NCI-H82 treated with DMSO at 0.1 percent for 48 hours (cell line): Measurements from ENCODE around the gene USH1G.
"Not testable (repeated sequence)": the region's sequence is repeated elsewhere in the genome, so short reads cannot be mapped to it uniquely, and the experiment has no call there.

Experiments
- DNase-seq: peaks from one replicate; lab custom pipeline; 2025; ENCODE audit not compliant: unreplicated experiment; lab: John Stamatoyannopoulos, UW

Gene USH1G

DNA sequence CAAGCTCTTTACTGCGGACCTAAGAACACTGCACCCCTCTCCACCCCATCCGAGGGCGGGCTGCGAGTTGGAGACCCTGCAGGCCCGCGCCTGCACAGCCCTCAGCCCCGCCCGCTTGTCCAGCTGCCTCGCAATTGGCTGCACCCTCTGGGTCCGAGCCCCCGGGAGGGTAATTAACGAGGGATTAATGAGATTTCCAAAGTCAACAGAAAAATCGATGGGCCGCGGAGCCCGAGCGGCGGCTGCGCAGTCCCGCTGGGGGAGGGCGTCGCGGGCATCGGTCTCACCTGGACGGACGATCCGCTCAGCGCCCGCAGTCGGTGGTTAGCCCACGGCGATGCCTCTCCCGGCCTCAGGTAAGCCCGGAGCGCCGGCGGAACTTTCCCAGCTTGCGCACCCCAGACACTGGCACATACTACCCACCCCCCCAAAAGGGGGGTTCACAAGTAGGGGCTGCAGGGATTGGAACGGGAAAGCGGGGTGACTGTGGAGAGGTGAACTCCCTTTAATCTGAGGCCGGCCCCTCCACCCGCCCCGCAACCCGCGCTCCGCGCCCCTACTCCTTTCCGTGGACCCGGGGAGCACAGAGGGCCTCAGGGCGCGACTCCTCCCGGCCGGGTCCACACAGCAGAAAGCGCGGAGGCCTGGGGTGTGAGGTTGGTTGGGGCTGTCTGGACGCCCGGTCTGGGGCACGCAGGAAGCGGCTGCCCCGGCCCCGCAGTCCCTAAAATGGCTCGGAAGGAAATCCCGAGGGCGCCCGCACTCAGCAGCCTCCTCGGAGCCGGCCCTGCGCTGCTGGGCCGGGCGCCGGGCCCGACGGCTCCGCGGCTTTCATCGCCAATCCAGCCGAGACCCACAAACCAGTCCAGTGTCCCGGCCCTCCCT is 12.8 kb upstream of the USH1G start, which contains the start of gene OTOP3:
TSS of gene OTOP3 (plus strand) at position 314 of the 885 bp plus-strand sequence. CDS start at position 338, 24 bp downstream.
- peak; percentile 77 for DNase-seq

DNA sequence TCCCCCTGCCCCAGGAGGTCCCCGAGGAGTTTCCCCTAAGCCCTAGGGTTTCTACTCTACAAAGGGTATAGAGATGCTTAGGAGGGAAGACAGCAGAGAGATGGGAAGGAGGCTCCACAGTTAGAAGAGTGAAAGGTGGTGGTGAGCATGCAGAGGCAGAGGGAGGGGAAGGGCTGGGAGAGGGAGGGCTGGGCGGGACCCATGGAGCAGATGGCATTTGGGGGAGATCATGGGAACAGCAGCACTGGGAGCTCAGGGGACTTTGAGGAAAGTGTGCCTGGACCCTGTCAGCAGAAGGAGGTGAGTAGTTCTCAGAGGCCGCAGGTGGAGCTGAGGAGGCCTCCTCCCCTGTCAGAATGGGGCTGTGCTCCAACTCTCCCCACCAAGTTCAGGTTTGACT is 12.0 kb upstream of the USH1G start:
- DNase-seq = peak; percentile 52

DNA sequence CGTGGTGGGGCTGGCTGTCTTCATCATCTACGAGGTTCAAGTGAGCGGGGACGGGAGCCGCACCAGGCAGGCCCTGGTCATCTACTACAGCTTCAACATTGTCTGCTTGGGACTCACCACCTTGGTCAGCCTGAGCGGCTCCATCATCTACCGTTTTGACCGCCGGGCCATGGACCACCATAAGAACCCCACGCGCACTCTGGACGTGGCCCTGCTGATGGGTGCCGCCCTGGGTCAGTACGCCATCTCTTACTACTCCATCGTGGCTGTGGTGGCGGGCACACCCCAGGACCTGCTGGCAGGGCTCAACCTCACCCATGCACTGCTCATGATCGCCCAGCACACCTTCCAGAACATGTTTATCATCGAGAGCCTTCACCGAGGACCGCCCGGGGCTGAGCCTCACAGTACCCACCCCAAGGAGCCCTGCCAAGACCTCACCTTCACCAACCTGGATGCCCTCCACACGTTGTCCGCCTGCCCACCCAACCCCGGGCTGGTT is 7.5 kb upstream of the USH1G start:
- no peak for DNase-seq

DNA sequence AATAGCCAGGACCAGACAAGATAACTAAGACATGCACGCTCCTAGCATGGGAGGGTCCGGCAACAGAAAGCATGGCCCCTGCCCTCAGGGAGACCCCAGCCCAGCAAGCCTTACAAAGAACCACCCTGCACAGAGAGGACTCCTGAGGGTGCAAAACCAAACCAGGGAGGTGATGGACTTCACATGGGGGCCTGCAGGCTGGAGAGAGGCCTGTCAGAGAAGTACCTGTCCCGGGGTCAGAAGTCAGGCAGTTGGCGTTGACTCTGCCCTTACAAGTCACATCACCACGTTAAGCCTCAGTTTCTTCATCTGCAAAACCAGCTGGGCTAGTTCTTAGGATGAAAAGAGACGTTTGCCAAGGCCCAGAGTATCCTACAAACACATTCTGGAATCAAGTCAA is 5.7 kb upstream of the USH1G start:
- no peak for DNase-seq

DNA sequence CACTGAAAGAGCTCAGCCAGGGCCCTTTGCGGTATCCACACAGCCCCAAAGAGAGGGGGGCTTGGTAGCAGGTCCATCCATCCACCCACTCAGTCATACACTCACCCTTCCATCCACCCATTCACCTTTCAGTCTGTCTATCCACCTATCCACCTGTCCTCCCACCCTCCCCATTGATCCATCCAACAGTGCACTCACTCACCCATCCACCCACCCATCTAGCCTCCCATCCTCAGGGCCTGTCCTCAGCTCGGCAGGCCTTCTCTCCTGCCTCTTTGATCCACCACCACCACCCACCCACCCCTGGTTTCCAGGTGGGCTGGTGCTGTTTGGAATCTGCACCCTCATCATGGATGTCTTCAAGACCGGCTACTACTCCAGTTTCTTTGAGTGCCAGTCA is 2.2 kb upstream of the USH1G start:
- no peak for DNase-seq

DNA sequence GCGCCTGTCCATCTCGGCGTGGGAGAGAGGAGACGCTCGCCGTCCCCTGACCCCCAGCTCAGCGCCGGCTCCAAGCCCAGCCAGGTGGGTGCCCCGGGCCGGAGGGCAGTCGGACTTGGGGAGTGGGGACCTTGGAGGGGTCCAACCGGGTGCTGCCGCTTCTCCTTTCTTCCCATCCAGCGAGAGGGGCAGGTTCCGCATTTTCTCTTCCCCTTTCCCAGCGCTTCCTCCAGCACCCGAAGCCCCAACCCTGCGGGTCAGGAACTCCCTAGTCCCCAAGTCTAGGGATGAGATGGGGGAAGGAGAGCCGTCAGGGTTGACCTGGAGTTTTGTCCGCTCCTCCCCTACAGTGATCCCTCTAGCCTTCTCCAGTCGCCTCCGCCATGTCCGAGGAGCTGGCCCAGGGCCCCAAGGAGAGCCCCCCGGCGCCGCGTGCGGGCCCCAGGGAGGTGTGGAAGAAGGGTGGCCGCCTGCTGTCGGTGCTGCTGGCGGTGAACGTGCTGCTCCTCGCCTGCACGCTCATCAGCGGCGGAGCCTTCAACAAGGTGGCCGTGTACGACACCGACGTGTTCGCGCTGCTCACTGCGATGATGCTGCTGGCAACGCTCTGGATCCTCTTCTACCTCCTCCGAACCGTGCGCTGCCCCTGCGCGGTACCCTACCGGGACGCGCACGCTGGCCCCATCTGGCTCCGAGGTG is 1.3 kb upstream of the USH1G start, which contains the start of gene OTOP2:
TSS of gene OTOP2 (plus strand) at position 24 of the 699 bp plus-strand sequence. CDS start at position 384, 360 bp downstream.
- DNase-seq = no peak

DNA sequence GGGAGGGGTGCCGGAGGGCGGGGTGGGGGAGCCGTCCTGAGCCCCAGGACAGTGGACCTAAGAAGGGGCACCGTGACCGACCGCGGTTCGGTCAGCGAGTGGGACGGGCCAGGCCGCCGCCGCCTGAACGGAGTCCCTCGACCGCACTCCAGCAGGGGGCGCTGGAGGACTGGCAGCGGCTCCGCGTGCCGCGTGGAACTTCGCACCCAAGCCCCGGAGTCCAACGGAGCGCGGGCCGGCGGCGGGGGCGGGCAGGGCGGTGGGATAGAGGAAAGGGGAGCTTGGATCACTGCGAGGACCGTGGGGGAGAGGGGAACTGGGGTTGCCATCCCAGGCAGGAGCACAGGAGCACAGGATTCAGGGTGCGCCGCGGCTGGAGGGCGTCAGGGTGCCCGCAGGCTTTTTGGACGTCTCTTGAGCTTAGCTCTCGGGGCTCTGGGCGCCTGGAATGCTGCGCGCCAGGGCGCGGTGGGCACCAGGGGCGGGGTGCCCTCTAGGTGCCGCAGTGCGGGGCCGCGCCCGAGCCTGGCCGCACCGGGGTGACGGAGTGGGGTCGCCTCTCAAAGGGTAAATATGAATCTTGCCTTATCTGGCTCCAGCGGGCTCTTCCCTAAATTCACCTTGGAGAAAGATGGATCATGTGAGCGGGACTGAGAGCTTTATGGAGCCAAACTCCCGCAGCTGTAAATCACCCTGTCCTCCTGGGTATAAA is 639 bp upstream of the USH1G start:
- no peak for DNase-seq

DNA sequence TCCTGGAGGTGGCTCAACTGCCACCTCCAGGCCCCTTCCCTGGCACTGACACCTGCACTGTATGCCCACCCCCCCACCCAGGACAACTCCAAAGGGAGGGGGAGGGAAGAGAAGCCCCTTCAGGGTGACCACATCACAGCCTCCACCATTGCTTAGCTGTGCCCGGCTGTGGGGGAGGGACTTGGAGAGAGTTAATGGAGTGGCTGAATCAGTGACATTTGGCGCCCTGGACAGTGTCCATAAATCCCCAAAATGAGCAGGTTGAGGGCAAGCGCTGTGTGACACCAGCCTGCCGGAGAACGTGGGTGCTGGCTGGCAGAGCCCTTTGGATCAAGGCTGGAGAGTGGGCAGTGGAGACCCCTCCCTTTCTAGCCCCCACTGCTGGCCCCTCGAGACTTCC is 883 bp downstream of the USH1G start:
- DNase-seq = no peak

DNA sequence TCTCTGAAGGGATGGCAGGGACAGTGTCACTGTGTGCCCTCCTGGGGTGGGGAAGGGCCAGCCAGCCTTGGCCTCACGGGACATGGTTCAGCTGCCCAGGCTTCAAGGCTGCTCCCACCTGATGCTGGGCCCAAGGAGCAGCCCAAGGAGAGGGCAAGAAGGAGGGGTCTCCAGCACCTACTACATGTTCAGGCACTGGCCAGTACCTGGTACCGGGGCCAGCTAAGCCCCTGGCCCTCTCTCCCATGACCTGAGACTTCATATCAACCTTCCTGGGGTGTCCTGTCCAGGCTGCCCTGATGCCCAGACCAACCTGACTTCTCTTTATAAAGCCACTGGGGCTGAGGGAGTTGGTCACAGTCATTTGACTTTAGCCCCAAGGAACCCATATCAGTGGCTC is 1.3 kb downstream of the USH1G start:
- no peak for DNase-seq

DNA sequence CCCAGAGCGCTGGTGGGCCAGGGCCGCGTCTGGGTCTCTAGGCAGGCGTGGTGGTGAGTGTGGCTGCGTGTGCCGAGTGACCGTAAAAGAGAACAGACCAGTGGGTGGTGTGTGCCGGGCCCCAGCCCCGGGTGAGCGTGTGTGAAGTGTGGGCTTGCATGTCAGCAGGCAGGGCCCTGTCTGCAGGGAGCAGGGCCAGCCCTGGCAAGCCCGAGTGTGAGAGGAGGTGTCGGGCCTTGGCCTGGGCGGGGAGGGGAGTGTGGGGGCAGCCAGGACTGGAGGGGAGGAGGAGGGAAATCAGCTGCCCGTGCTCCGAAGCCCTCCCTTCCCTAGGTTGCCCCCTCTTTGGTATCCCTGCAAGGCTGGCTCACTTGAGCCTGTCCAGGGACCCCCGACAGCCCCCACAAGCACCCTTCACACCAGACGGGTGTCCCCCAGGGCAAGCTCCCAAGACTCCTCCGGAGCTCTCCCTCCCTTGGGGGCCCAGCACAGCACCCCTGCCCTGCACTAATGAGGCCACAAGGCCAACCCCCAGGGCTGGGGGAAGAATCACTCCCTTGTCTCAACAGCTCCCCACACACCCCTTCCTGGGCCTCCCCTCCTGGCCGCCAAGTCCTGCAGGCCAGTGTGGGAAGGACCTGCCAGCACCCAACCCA is 1.9 kb downstream of the USH1G start:
- DNase-seq = no peak

DNA sequence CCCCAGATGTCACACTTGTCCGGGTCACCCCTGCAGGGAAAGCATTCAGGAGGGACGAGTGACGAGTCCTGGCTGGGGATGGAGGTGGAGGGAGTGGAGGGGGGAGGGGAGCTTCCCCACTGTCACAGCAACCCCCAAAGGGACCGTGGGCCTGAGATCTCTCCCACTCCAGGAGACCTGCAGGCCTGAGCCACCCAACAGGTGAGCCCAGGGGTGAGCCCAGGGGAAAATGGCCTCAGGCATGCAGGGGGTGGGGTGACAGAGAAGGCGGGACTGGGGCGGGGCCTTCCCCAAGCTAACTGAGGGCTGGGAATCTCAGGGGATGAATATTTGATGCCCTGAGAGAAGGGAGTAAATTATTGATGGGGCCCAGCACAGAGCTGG is 2.4 kb downstream of the USH1G start:
- no peak for DNase-seq

DNA sequence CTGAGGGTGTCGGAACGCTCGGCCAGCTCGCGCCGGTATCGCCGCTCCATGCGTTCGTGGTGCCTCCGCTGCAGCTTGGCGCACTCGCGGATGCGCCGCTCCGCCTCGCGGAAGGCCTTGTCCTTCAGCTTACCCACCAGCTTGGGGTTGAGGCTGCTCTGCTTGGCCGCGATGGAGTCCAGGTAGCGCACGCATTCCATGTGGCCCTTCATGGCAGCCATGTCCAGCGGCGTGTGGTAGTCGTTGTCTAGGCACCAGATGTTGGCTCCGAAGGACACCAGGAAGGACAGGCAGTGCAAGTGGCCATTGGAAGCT is 2.8 kb downstream of the USH1G start:
- DNase-seq = no peak

DNA sequence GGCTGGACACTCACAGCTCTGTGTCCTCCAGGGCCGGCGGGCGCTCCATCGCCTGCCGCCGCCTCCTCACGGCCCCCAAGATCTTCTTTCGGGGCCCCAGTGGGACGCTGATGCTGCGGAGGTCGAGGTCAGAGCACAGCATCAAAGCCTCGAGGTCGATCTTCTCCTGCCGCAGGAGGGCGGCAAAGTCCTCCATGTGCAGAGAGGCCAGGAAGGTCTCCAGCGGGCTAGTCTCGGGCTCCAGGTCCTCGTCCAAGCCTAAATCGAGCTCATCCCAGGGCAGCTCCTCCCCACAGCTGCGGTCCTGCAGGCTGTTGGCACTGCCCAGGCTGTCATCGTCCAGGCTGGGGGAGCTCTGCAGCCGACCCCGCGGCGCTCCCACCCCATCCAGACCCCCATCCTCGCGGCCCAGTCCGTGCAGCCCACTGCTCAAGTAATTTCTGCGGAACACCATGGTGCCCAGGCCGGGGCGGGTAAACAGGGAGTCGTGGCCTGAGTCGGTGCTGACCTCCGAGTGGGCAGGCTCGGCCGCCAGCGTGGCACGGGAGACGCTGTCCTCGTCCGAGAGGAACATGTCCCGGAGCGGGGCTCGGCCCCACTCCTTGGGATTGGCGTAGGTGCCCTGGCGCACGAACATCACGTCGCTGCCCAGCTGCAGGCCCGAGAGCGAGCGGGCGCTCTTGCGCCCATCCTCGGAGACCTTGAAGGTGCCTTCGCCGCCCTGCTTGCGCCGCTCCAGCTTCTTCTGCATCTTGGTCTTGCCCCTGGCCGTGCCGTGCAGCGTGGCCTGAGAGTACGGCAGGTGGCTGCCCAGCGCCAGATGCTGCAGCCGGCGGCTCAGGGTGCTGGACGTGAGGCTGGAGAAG is 3.4 kb downstream of the USH1G start:
- DNase-seq = no peak

DNA sequence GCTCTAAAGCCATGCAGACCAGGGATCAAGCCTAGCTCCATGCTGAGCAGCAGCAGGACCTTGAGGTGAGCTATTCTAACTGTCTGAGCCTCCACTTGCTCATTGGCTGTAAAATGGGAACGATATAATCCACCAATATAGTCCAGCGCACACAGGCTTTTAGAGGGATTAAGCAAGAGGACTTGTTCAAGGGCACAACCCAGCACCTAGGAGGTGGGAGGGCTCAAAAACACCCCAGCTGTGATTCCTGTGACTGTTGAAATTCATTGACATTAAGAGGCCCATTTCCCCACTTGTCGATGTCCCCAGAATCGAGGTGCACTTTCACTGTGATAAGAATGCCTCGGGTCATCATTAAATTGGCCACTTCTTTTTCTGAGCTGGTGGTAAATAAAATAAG is 4.1 kb downstream of the USH1G start:
- peak; percentile 31 for DNase-seq

DNA sequence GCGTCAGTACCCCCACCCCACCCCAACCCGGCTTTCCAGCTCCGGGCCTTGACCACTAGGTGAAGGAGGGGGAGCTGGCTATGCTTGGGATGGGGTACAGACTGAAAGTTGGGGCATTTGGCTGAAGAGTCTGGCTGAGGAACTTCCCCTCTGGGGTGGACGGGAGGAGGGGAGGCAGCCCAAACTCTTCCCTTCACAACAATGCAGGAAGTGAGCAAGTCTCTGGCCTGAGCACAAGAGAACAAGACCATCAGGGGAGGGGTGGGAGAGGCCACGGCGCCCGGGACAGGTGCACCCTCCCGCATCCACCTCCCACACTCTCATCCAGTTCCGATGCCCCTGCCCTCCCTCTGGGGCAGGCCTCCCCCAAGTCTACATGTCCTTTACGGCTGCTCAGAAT is 5.6 kb downstream of the USH1G start:
- no peak for DNase-seq

DNA sequence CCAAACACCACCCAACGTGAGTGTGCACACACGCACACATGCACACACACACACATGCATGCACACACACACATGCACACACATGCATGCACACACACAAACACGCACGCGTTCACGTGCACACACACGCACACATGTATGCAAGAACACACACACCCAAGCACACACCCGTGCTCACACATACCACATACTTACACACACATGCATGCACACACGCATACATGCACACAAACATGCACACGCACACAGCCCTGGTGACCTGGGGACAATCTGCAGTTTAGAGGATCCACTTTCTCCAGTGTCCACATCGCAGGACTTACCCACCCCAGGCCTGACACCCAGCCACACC is 6.2 kb downstream of the USH1G start:
- DNase-seq = no peak

DNA sequence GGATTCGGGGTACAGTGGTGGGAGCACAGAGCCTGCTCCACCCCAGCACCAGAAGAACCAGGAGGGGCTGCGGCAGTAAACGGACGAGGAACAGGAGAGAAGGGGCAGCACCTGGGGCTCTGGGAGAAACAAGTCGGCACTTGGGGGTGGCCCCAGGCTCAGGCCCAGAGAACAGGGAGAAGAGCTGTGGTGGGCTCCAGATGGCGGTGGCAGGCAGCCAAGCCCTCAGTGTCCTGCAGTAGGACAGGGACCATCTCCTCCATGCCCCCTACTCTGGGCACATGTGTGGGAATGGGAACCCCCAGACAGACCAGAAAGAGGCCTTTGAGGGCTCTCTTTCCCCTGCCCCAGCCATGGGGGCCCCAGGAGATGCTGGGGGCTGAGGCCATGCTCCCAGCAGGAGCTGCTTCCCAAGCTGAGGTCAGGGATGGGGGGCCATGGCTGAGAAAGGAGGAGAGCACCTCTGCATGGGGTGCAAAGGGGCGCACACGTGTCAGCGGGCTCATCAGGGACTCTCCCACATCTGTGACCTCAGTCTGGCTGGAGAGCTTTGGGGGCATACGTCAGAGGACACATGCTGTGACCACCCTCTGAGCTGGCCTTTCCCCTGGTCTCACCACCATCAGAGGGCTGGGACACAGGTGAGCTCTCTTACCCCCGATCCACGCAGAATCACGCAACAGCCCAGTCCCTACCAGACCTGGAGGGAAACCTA is 6.8 kb downstream of the USH1G start:
- no peak for DNase-seq

DNA sequence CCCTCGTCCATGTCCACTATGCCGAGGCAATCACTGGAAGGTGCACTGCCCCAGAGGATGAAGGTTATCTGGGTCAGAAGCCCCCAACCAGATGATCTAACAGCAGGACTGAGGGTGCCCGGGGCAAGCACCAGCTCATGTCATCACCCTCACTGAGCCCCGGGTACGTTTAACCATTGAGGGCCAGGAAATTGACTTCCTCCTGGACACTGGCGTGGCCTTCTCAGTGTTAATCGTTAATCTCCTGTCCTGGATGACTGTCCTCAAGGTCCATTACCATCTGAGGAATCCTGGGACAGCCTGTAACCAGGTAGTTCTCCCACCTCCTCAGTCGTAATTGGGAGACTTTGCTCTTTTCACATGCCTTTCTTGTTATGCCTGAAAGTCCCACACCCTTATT is 11.6 kb downstream of the USH1G start:
- not testable (repeated sequence) for DNase-seq

DNA sequence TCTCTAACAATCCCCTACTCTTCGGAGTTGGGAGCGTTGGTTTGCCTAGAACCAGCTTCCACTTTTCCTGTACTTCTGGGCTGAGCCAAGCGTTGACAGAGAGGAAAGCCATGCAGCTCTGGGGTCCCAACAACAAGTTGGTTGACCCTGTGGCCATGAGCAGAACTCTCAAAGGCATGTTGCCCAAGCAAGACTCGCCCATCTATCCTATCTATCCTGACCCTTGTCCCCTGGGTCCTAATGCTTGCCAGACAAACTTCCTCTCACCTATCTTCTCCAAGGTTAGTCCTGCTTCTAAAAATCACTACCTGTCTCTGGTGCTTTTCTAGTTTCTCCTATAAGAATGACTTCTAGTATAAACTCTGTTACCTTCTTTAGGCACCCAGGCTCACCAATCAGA is 14.0 kb downstream of the USH1G start:
- not testable (repeated sequence) for DNase-seq

DNA sequence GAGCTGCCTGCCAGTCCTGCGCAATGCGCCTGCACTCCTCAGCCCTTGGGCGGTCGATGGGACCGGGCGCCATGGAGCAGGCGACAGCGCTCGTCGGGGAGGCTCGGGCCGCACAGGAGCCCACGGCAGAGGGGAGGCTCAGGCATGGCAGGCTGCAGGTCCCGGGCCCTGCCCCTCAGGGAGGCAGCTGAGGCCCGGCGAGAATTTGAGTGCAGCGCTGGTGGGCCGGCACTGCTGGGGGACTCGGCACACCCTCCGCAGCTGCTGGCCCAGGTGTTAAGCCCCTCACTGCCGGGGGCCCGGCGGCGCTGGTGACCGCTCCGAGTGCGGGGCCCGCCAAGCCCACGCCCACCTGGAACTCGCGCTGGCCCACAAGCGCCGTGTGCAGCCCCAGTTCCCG is 16.0 kb downstream of the USH1G start:
- no peak for DNase-seq
